Measurements from ENCODE around the gene EI24. TPM values are rescaled to one million over a fixed set of nuclear protein-coding genes. Genes with fewer than 3 reads are reported as not detected.

Gene EI24
- total and polyA plus RNA-seq, 9 of the 15 experiments (the other 6 are each of a cell fraction or from before 2014, with no cell fraction given), result 50.4 to 260 (median 168) TPM

- TF ChIP-seq HMGXB4 (CRISPR knock-in tag; IDR thresholded peaks at IDR 0.05) (0 out of 2 replicates have a peak, but pooled peaks have one; percentile 31), ARID4B (CRISPR knock-in tag; IDR thresholded peaks at IDR 0.05) (peak; percentile 76), DEAF1 (CRISPR knock-in tag; IDR thresholded peaks at IDR 0.05) (no peak), RNF2 (IDR thresholded peaks at IDR 0.05) (peak; percentile 73; the same call in 1 of the 2 replicates), EGR1 (conservative IDR thresholded peaks at IDR 0.05) (peak; percentile 73), HMG20B (CRISPR knock-in tag; IDR thresholded peaks at IDR 0.05) (no peak), CTCF (IDR thresholded peaks at IDR 0.05 in 2 of 3, conservative IDR thresholded peaks at IDR 0.05 in 1 of 3; ENCODE audit: insufficient read depth in 2 of 3, low read depth in 1 of 3, low read length in 3 of 3) (no peak), MXD1 (CRISPR knock-in tag; IDR thresholded peaks at IDR 0.05; ENCODE audit: borderline replicate concordance, poor library complexity, severe bottlenecking) (no peak), ATF3 (IDR thresholded peaks at IDR 0.05) (peak; percentile 66; the same call in 1 of the 2 replicates), ATF3 (CRISPR knock-in tag; conservative IDR thresholded peaks at IDR 0.05) (peak; percentile 85), CBX3 (IDR thresholded peaks at IDR 0.05; ENCODE audit: borderline replicate concordance in 1 of 2, low read length in 2 of 2) (peak in 1 of 2 experiments; percentile 74; a peak in 1 of 3 replicates), USF1 (CRISPR knock-in tag; IDR thresholded peaks at IDR 0.05) (peak; percentile 97), CCNT2 (IDR thresholded peaks at IDR 0.05; ENCODE audit: borderline replicate concordance, extremely low read depth, insufficient read length, low read depth, low read length) (peak; percentile 60)
Measured at GRCh38 chr11:125592305-125593113, 23.2 kb downstream of the EI24 start, which contains the start of gene STT3A (continued).
